NCI-H1436 (cell line): ENCODE results near the gene CETN1.

ENCODE experiments used
- DNase-seq: peaks from one replicate; lab custom pipeline; 2025; lab: John Stamatoyannopoulos, UW

CETN1 gene

GRCh38 chr18:623761-624620 is 43.8 kb downstream of the CETN1 start:
- DNase-seq, result peak; percentile 53

GRCh38 chr18:627231-627630 is 47.1 kb downstream of the CETN1 start:
- no peak for DNase-seq

GRCh38 chr18:629269-630150 is 49.3 kb downstream of the CETN1 start:
- no peak for DNase-seq

- DNase-seq, result no peak
These were observed 51.4 kb downstream of the CETN1 start for GRCh38 chr18:631560-631959.
